HG03039 (cell line): ENCODE measurements around the gene KAT6B.
"Not testable (repeated sequence)": the region's sequence is repeated elsewhere in the genome, so short reads cannot be mapped to it uniquely, and the experiment has no call there.

Experiments used
- ATAC-seq: cut with Tn5 transposase; IDR thresholded peaks from one replicate; pipeline ENCODE4 v1.9.1; 2021; ENCODE audit warnings: mild to moderate bottlenecking, moderate library complexity; ENCODE audit not compliant: unreplicated experiment

KAT6B gene

GRCh38 chr10:74916283-74916682, 89.9 kb downstream of the KAT6B start:
- no peak for ATAC-seq

GRCh38 chr10:74917481-74918077, 91.2 kb downstream of the KAT6B start:
- ATAC-seq: no peak

GRCh38 chr10:74919671-74920070, 93.3 kb downstream of the KAT6B start:
- ATAC-seq: no peak

- ATAC-seq: not testable (repeated sequence)
Observed at GRCh38 chr10:74921070-74921469, 94.7 kb downstream of the KAT6B start.

- no peak for ATAC-seq
Observed at GRCh38 chr10:74921744-74922143, 95.3 kb downstream of the KAT6B start.

- no peak for ATAC-seq
Observed at GRCh38 chr10:74922921-74923320, 96.5 kb downstream of the KAT6B start.

- no peak for ATAC-seq
Observed at GRCh38 chr10:74923556-74923955, 97.2 kb downstream of the KAT6B start.

- no peak for ATAC-seq
Observed at GRCh38 chr10:74924251-74924963, 98.0 kb downstream of the KAT6B start.

- ATAC-seq: no peak
Observed at GRCh38 chr10:74925291-74925690, 98.9 kb downstream of the KAT6B start.

GRCh38 chr10:74925708-74926107, 99.3 kb downstream of the KAT6B start:
- ATAC-seq: no peak

GRCh38 chr10:74926791-74927585, 100.6 kb downstream of the KAT6B start:
- ATAC-seq: no peak

GRCh38 chr10:74927701-74928100, 101.3 kb downstream of the KAT6B start:
- no peak for ATAC-seq

- ATAC-seq: no peak
Observed at GRCh38 chr10:74928742-74929191, 102.4 kb downstream of the KAT6B start.

- ATAC-seq: no peak
Observed at GRCh38 chr10:74929197-74929596, 102.8 kb downstream of the KAT6B start.

- ATAC-seq: no peak
Observed at GRCh38 chr10:74930965-74931364, 104.6 kb downstream of the KAT6B start.

- no peak for ATAC-seq
Observed at GRCh38 chr10:74932648-74933047, 106.2 kb downstream of the KAT6B start.

GRCh38 chr10:74934100-74934812, 107.9 kb downstream of the KAT6B start:
- ATAC-seq: no peak

GRCh38 chr10:74936577-74937265, 110.3 kb downstream of the KAT6B start:
- ATAC-seq: no peak

- no peak for ATAC-seq
Observed at GRCh38 chr10:74937266-74937856, 111.0 kb downstream of the KAT6B start.

GRCh38 chr10:74944205-74944604, 117.8 kb downstream of the KAT6B start:
- ATAC-seq: no peak
